ENCODE data around the gene TCF25.

TCF25 gene

GRCh38 chr16:89949121-89949742 lies 75.8 kb downstream of the TCF25 start:
- no peak for DNase-seq

- DNase-seq: no peak
Observed at GRCh38 chr16:89949756-89950155, 76.4 kb downstream of the TCF25 start.

- DNase-seq: no peak
Observed at GRCh38 chr16:89951509-89951908, 78.1 kb downstream of the TCF25 start.

GRCh38 chr16:89952049-89952448 lies 78.7 kb downstream of the TCF25 start:
- DNase-seq: no peak

GRCh38 chr16:89952551-89952950 lies 79.2 kb downstream of the TCF25 start:
- DNase-seq: no peak

- no peak for DNase-seq
Observed at GRCh38 chr16:89953671-89954406, 80.4 kb downstream of the TCF25 start.

- no peak for DNase-seq
Observed at GRCh38 chr16:89954462-89954861, 81.1 kb downstream of the TCF25 start.

GRCh38 chr16:89955001-89955685 lies 81.8 kb downstream of the TCF25 start:
- no peak for DNase-seq

- no peak for DNase-seq
Observed at GRCh38 chr16:89956505-89957215, 83.3 kb downstream of the TCF25 start.

GRCh38 chr16:89957216-89957785 lies 83.9 kb downstream of the TCF25 start:
- DNase-seq: no peak

GRCh38 chr16:89958068-89958467 lies 84.7 kb downstream of the TCF25 start:
- no peak for DNase-seq

- no peak for DNase-seq
Observed at GRCh38 chr16:89958596-89958995, 85.2 kb downstream of the TCF25 start.

- no peak for DNase-seq
Observed at GRCh38 chr16:89960966-89961365, 87.6 kb downstream of the TCF25 start.
